Measurements from ENCODE around the gene PSMC2.
"Not testable (repeated sequence)": the region's sequence is repeated elsewhere in the genome, so short reads cannot be mapped to it uniquely, and the experiment has no call there.

Gene PSMC2

GRCh38 chr7:103379270-103379975, 32.0 kb downstream of the PSMC2 start:
- DNase-seq: no peak

GRCh38 chr7:103380395-103381191, 33.1 kb downstream of the PSMC2 start:
- DNase-seq: no peak

- no peak for DNase-seq
These were observed 34.0 kb downstream of the PSMC2 start for GRCh38 chr7:103381280-103382031.

- DNase-seq: no peak
These were observed 34.6 kb downstream of the PSMC2 start for GRCh38 chr7:103382032-103382402.

- no peak for DNase-seq
These were observed 39.8 kb downstream of the PSMC2 start for GRCh38 chr7:103387242-103387641.

GRCh38 chr7:103388469-103389140, 41.2 kb downstream of the PSMC2 start:
- DNase-seq: no peak

- no peak for DNase-seq
These were observed 41.8 kb downstream of the PSMC2 start for GRCh38 chr7:103389263-103389662.

GRCh38 chr7:103391150-103391549, 43.7 kb downstream of the PSMC2 start:
- DNase-seq: no peak

GRCh38 chr7:103391976-103392375, 44.5 kb downstream of the PSMC2 start:
- no peak for DNase-seq

GRCh38 chr7:103394566-103394965, 47.1 kb downstream of the PSMC2 start:
- no peak for DNase-seq

- DNase-seq: no peak
These were observed 47.6 kb downstream of the PSMC2 start for GRCh38 chr7:103395071-103395470.

- DNase-seq: no peak
These were observed 49.0 kb downstream of the PSMC2 start for GRCh38 chr7:103396471-103396870.

GRCh38 chr7:103398483-103399127, 51.2 kb downstream of the PSMC2 start:
- DNase-seq: no peak

- not testable (repeated sequence) for DNase-seq
These were observed 52.2 kb downstream of the PSMC2 start for GRCh38 chr7:103399687-103400086.

- not testable (repeated sequence) for DNase-seq
These were observed 58.6 kb downstream of the PSMC2 start for GRCh38 chr7:103405789-103406613.

- no peak for DNase-seq
These were observed 64.7 kb downstream of the PSMC2 start for GRCh38 chr7:103412151-103412550.

GRCh38 chr7:103413407-103413806, 66.0 kb downstream of the PSMC2 start:
- DNase-seq: no peak

GRCh38 chr7:103418241-103418640, 70.8 kb downstream of the PSMC2 start:
- DNase-seq: no peak

Measured in activated CD4-positive, alpha-beta T cell treated with anti-CD3 and anti-CD28 coated beads, Interleukin-2, Interleukin-6, amounts not matched to agents 100 ng/mL and 50 ng/mL, durations not matched to agents 16 hours and 8 hours (primary cell).